ENCODE results near the gene HPCAL1. TPM values are rescaled to one million over a fixed set of nuclear protein-coding genes. Genes with fewer than 3 reads are reported as not detected.

Gene HPCAL1
- total RNA-seq, 4 donors from 2014 or later, result 26.4 to 45.7 (median 36.9) TPM

DNA sequence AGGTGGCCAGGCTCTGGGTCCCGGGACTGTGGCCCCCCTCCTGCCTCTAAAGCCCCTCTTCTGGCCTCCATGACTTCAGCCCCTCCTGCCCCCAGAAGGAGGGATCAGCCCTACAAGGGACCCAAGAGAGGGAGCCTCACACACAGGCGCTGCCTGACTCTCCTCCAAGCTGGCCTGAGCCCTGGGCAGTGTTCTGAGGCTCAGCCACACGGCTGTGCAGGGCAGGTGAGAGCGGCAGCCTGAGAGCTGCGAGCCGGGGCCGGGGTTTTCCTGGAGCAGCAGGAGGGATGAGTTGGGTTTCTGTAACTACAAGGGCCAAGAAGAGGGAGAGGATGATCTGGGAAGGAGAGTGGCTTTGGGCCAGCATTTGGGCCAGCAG is 70.1 kb downstream of the HPCAL1 start:
- DNase-seq (ENCODE audit: low spot score in 2 of 2), result no peak
- 76 to 90% methylated on average over 7 of the region's 7 CpGs for whole genome bisulfite sequencing, 2 donors
- H3K4me3 ChIP-seq (ENCODE audit: low read depth, poor library complexity, severe bottlenecking), result no peak overlapping the region
- TF ChIP-seq POLR2A (IDR thresholded peaks at IDR 0.05), result no peak
- TF ChIP-seq, protein P1, sequence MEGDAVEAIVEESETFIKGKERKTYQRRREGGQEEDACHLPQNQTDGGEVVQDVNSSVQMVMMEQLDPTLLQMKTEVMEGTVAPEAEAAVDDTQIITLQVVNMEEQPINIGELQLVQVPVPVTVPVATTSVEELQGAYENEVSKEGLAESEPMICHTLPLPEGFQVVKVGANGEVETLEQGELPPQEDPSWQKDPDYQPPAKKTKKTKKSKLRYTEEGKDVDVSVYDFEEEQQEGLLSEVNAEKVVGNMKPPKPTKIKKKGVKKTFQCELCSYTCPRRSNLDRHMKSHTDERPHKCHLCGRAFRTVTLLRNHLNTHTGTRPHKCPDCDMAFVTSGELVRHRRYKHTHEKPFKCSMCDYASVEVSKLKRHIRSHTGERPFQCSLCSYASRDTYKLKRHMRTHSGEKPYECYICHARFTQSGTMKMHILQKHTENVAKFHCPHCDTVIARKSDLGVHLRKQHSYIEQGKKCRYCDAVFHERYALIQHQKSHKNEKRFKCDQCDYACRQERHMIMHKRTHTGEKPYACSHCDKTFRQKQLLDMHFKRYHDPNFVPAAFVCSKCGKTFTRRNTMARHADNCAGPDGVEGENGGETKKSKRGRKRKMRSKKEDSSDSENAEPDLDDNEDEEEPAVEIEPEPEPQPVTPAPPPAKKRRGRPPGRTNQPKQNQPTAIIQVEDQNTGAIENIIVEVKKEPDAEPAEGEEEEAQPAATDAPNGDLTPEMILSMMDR (IDR thresholded peaks at IDR 0.05), result no peak
- intact Hi-C loops (cut with DNase I; ENCODE audit: low total_unique reads), result no loop called here

DNA sequence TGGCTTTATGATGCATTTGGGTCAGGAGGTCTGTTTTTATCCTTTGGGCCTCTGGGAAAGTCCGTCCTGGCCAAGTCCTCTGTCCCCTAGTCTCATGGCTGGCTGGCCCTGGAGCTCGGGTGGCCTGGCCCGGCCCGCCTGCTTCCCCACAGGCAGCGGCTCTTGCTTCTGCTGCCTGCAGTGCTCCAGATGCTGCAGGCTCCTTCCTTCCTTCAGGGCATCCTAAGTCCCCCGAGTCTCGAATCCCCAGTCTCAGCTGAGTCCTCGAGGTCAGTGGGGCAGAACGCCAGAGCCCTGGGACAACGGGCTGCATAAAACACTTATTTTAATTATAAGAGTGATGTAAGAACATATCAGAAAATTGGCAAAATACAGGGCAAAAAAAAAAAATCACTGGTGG is 71.2 kb downstream of the HPCAL1 start:
- no peak for TF ChIP-seq POLR2A (IDR thresholded peaks at IDR 0.05)
- TF ChIP-seq, protein P1 (IDR thresholded peaks at IDR 0.05), result no peak
- 78 to 91% methylated on average over 8 to 10 of the region's 10 CpGs for whole genome bisulfite sequencing, 2 donors
- no peak for DNase-seq (ENCODE audit: low spot score in 2 of 2)
- H3K4me3 ChIP-seq (ENCODE audit: low read depth, poor library complexity, severe bottlenecking), result no peak overlapping the region
- intact Hi-C loops (cut with DNase I; ENCODE audit: low total_unique reads), result no loop called here

DNA sequence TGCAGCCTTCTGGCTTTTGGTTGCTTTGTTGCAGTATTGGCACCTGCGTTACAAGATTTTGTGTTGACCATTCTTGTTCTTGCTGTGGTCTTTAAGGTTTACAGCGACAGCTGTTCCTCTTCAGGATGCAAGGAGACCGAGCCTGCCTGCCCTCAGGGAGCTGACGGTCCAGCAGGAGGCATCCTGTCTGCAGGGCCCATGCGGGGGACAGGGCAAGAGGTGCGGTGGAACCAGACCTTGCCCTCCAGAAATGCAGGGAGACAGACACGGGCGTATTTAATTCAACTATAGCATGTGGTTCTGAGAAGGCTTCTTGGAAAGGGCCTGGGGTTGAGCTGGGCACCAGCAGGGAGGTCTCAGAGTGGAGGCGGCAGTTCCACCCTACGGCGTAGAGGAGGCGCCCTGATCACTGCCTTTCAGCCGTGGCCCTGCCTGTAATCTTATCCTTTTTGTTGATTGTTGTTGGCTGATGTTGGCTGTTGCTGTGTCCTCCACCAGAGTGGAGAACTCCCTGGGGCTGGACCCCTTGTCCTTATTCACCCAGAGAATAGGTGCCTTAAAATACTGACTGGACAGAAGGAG is 71.7 kb downstream of the HPCAL1 start:
- 89 to 93% methylated on average over 13 of the region's 13 CpGs for WGBS, 2 donors

DNA sequence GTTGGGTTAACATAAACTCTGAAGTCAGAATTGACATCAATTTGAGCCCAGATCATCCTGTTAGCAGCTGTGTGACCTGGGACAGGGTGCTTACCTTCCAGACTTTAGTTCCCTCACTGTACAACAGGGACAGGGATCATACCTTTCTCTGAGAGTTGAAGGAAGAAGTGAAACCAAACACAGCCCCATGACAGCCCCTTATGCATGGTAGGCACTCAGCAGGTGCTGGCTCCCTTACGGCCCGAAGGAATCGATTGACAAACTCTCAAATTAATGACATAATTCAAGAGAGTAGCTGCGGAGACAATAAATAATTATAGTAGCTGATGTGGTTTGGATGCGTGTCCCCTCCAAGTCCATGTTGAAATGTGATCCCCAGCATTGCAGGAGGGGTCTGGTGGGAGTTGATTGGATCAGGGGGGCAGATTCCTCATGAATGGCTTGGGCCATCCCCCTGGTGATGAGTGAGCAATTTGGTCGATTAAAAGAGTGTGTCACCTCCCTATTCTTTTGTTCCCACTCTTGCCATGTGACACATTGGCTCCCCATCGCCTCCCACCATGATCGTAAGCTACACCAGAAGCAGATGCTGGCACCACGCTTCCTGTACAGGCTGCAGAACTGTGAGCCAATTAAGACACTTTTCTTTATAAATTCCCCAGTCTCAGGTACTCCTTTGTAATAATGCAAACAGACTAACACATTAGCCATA is 73.0 kb downstream of the HPCAL1 start:
- TF ChIP-seq, protein P1 (IDR thresholded peaks at IDR 0.05), result no peak
- TF ChIP-seq POLR2A (IDR thresholded peaks at IDR 0.05), result no peak
- DNase-seq (ENCODE audit: low spot score in 2 of 2), result no peak
- no peak overlapping the region for H3K4me3 ChIP-seq (ENCODE audit: low read depth, poor library complexity, severe bottlenecking)
- 68 to 73% methylated on average over 9 of the region's 9 CpGs for WGBS, 2 donors
- intact Hi-C loops (cut with DNase I; ENCODE audit: low total_unique reads), result no loop called here

More for the DNA sequence above, 71.7 kb downstream of the HPCAL1 start:
- DNase-seq (ENCODE audit: low spot score in 2 of 2), result no peak
- H3K4me3 ChIP-seq (ENCODE audit: low read depth, poor library complexity, severe bottlenecking), result no peak overlapping the region
- intact Hi-C loops (cut with DNase I; ENCODE audit: low total_unique reads), result no loop called here
- no peak for TF ChIP-seq POLR2A (IDR thresholded peaks at IDR 0.05)
- TF ChIP-seq, protein P1 (IDR thresholded peaks at IDR 0.05), result no peak

DNA sequence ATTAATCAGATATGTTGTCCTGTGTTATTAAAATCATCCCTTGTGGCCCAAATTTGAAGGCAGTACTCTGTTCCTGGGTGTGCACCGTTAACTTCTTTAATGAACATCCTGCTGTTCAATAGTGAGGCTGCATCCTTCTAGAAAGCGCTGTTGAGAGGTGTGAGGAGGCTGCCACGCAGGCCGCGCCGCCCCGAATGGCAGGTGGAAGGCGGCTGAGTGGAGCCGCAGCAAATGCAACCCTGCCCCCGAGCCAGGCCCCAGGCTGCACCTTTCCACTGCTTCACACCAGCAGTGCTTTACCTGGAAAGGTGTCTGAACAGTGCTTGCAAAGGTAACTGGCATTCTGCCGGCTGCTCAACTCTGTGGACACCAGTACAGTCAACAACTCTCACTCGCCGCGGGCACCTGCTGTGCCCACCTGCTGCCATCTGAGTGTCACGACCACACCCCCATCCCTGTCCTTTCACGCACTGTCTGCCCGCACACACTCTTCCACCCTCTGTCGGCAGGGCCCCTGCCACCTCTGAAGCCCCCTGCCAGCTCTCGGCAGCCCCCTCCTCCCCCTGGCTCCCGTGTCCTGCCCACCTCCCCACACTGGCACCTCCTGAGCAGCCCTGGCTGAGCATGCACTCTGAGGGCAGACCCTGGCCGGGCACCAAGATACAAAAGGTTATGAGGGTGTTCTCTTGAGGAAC is 74.5 kb downstream of the HPCAL1 start:
- TF ChIP-seq POLR2A (IDR thresholded peaks at IDR 0.05), result no peak
- TF ChIP-seq, protein P1 (IDR thresholded peaks at IDR 0.05), result no peak
- H3K4me3 ChIP-seq (ENCODE audit: low read depth, poor library complexity, severe bottlenecking), result no peak overlapping the region
- intact Hi-C loops (cut with DNase I; ENCODE audit: low total_unique reads), result no loop called here
- WGBS, 2 donors, result 91 to 97% methylated on average over 21 of the region's 21 CpGs
- no peak for DNase-seq (ENCODE audit: low spot score in 2 of 2)

Measured in lower leg skin (tissue), 4 donors.